Measurements from ENCODE around the gene PROX1.

The PROX1 gene, protein sequence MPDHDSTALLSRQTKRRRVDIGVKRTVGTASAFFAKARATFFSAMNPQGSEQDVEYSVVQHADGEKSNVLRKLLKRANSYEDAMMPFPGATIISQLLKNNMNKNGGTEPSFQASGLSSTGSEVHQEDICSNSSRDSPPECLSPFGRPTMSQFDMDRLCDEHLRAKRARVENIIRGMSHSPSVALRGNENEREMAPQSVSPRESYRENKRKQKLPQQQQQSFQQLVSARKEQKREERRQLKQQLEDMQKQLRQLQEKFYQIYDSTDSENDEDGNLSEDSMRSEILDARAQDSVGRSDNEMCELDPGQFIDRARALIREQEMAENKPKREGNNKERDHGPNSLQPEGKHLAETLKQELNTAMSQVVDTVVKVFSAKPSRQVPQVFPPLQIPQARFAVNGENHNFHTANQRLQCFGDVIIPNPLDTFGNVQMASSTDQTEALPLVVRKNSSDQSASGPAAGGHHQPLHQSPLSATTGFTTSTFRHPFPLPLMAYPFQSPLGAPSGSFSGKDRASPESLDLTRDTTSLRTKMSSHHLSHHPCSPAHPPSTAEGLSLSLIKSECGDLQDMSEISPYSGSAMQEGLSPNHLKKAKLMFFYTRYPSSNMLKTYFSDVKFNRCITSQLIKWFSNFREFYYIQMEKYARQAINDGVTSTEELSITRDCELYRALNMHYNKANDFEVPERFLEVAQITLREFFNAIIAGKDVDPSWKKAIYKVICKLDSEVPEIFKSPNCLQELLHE

DNA sequence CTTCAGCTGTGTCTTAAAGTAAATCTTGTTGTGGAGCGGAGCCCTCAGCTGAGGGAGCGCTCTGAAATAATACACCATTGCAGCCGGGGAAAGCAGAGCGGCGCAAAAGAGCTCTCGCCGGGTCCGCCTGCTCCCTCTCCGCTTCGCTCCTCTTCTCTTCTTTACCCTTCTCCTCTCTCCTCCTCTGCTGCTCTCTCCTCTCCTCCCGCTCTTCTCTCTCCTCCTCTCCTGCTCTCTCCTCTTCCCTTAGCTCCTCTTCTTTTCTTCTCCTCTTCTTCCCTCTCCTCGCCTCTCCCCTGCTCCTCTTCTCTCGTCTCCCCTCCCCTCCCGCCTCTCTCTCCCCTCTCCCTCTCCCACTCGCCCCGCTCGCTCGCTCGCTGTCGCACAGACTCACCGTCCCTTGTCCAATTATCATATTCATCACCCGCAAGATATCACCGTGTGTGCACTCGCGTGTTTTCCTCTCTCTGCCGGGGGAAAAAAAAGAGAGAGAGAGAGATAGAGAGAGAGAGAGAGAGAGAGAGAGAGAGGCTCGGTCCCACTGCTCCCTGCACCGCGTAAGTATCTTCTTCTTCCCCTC lies at the start of gene PROX1:
Gene PROX1, plus strand, starts transcription at position 47 of the 580 bp plus-strand sequence. CDS start 8,563 bp downstream, outside the sequence.
- DNase-seq (ENCODE audit: low read depth, low spot score) = no peak

GRCh38 chr1:213938776-213939175 lies 49.0 kb upstream of the PROX1 start:
- DNase-seq (ENCODE audit: low read depth, low spot score) = no peak

DNA sequence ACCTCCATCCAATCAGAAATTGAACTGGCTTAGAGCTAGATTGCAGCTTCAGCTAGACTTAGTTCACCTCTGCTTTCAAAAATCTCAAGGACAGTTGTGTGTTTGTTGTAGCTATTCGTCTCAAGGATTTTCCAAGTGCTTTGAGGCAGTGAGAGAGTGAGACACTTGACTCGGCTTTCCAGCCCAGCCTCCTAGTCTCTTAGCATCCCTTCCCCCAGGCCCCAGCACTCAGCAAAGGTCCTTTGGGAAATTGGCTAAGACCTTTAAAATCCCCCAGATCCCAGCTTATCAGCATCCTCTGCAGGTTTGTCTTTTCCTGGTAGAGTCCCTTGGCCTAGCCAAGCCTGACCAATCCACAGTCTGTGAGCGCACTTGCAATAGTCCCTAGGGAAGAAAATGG lies 47.9 kb upstream of the PROX1 start:
- DNase-seq (ENCODE audit: low read depth, low spot score) = no peak

GRCh38 chr1:213940947-213941346 lies 46.8 kb upstream of the PROX1 start:
- DNase-seq (ENCODE audit: low read depth, low spot score) = no peak

GRCh38 chr1:213942061-213942460 lies 45.7 kb upstream of the PROX1 start:
- DNase-seq (ENCODE audit: low read depth, low spot score) = no peak

GRCh38 chr1:213947200-213947801 lies 40.5 kb upstream of the PROX1 start:
- no peak for DNase-seq (ENCODE audit: low read depth, low spot score)

DNA sequence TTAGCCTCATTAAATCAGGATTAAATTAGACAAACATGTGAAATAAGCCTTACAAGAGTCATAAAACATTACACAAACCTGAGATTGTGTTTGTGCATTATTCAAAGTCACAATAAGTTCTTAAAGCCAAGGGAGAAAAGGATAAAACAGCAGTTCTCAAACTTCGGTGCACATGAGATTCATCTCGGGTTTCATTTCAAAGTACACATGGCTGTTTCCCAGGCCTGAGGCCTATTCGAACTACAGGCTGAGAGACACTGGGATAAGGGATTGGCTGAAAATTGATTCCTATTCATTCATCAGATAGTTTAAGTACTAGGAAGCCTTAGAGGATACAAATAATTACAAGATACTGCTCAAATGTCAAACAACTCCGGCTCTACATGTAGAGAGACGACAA lies 35.9 kb upstream of the PROX1 start:
- DNase-seq (ENCODE audit: low read depth, low spot score) = no peak

DNA sequence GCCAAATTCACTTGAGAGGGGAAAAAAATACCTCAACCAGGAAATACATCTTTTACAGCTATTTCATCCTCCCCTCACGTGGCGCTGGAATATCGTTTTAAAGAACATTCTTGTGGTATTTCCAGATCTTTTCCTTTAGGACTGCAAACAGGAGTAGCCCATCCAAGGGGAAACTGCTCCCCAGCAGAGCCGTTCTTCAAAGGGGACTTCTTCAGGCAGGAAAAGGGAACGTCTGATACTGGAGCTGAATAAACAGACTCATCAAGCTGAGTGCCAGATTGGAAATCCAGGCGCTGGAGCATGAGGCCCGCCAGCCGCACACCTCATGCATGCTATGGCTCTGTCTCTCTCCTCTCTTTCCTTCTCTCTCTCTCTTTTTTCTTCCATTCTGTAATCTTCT lies 34.0 kb upstream of the PROX1 start:
- no peak for DNase-seq (ENCODE audit: low read depth, low spot score)

- no peak for DNase-seq (ENCODE audit: low read depth, low spot score)
These were observed 31.4 kb upstream of the PROX1 start for GRCh38 chr1:213956295-213956770.

- DNase-seq (ENCODE audit: low read depth, low spot score) = no peak
These were observed 29.4 kb upstream of the PROX1 start for GRCh38 chr1:213958346-213958745.

DNA sequence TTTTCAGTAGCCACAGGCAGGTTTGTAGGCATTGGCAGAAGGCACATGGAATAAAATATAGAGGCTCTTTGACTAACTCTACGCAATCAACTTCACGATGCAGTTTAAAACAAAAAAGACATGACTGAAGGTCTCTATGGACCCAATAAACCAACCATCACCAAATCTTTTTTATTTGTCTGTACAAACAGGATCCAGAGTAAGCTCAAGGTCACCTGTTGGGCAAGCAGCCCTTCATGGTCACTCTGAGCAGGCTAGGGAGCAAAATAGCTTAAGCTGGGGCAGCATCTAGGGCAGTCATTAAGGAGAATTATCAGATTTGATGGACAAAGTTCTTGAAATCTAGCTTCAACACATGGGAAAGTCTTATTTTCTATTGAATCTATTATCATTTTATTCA lies 26.8 kb upstream of the PROX1 start:
- no peak for DNase-seq (ENCODE audit: low read depth, low spot score)

- DNase-seq (ENCODE audit: low read depth, low spot score) = no peak
These were observed 25.3 kb upstream of the PROX1 start for GRCh38 chr1:213962508-213962907.

GRCh38 chr1:213966122-213966521 lies 21.7 kb upstream of the PROX1 start:
- DNase-seq (ENCODE audit: low read depth, low spot score) = no peak

- DNase-seq (ENCODE audit: low read depth, low spot score) = no peak
These were observed 19.5 kb upstream of the PROX1 start for GRCh38 chr1:213968146-213968825.

DNA sequence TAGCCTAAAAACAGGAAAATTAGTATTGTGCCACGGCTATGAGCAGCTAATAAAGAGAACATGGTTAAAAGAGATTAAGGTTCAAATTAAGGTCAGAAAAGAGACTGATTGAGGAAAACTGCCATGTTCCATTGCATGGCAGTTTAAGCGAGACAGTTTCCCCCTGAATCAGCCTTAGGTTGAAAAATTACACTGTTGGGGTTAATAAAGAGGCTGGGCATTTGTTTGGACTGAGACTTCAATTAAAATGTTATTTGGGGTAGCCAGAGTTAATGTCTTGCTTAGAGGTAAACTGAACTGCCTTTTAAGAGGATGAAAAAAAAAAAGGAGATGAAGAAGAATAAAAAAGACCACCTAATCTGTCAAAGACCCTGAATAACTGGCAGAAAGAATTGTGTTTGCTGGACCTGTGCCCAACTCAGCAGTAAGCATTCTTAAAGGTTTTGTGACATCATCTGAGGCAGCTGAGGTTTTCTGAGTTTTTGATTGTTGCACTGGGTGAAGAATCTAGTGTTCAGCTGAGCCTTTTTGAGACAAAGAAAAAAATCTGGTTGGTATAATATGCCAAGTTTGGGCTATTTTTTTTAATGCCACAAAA lies 17.7 kb upstream of the PROX1 start:
- no peak for DNase-seq (ENCODE audit: low read depth, low spot score)

DNA sequence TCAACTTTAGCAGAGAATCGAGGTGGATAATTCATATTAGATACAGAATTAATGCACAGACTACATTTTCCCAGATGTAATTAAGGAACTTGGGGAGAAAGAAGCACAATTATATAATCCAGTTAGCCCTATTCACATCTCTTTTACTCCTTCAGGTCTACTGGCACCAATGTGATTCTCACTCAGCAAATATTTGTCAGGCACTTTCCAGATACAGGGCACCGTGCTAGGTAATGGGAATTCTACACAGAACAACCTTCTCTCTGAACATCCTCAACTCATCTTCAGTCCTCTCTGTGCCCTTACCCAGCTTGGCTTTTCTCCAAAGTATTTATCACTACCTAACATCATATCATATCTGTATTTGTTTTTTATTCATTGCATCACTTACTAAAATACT lies 15.6 kb upstream of the PROX1 start:
- DNase-seq (ENCODE audit: low read depth, low spot score) = no peak

DNA sequence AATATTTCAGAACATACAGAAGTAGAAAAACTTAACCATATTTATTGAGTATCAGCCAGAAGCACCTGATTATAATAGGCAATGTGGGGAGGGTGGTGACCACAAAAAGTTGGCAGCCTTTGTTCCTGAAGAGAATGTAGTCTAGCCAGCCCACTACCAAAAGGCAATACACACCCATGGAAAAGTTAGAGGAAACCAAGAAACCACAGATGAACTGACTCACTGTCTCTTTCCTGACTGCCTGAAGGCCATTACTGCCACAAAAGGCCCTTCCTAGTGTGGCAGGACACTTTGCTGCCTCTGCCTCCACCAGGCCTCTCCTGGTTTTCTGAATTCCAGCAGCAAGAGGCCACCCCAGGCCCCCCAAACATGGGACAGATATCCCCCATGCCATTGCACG lies 14.6 kb upstream of the PROX1 start:
- no peak for DNase-seq (ENCODE audit: low read depth, low spot score)

DNA sequence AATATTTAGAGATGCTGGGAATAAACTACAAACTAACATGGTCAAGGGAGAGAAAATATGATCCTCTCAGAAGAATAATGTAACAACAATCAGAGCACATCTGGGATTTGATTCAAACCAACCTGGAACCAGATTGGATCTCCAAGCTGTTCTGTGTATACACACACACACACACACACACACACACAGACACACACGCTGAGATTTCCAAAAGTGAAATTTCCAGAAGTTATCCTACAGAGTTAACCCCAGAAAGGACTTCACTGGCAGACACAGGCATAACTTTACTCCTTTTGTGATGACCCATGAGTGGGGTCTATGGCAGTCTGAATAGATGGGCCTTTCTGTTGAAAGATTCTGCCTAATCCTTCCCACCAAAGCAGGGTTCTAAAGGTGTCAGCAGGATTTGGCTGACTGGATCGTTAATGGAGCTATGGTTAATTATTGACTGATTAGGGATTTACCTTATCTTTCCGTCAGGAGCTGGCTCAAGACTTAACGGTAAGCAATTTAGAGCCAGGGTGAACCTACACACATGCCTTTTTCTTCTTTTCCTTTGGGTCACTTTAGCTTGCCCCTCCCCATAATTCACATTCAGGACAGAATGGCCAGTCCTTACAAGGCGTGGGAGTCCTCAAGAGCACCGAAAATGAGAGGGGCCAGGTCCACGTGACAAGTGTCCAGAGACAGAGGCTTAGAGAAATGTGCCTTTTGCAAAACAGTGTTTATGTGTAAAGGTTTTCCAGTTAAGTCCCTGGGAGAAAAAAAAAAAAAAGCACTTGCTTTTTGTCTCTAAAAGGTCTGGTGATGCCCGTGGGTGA lies 10.9 kb upstream of the PROX1 start:
- no peak for DNase-seq (ENCODE audit: low read depth, low spot score)

DNA sequence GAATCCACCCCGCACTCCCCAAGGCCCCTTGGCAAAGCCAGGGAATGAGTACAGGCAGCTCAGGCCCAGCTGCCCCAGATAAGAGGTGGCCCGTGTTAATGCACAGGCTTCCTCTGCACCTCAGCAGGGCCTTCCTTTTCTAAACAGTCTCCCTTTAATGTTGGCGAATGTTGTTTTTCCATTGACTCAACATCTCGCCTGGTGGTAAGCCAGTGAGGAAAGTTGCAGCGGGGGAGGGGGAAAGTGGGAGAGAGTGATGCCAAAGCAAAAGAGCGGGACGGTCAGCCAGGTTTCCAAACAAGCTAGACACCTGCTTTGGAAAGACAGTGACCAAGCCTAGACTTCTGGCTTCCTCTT lies 10.3 kb upstream of the PROX1 start:
- no peak for DNase-seq (ENCODE audit: low read depth, low spot score)

GRCh38 chr1:213977909-213978308 lies 9.9 kb upstream of the PROX1 start:
- DNase-seq (ENCODE audit: low read depth, low spot score) = no peak
